ENCODE results near the gene ZNF655. TPM values are rescaled to one million over a fixed set of nuclear protein-coding genes. Genes with fewer than 3 reads are reported as not detected.
"Not testable (repeated sequence)": the region's sequence is repeated elsewhere in the genome, so short reads cannot be mapped to it uniquely, and the experiment has no call there.

Gene ZNF655
- total RNA-seq, 1 donor from 2014 or later = 31.5 TPM

GRCh38 chr7:99573257-99573656, 14.8 kb downstream of the ZNF655 start:
- no peak for TF ChIP-seq CTCF (conservative IDR thresholded peaks at IDR 0.05; ENCODE audit: low read depth, low read length)
- no peak for DNase-seq (ENCODE audit: low read depth)
- H3K4me3 ChIP-seq (ENCODE audit: low read depth, low read length) = no peak overlapping the region

GRCh38 chr7:99576251-99576650, 17.8 kb downstream of the ZNF655 start:
- H3K4me3 ChIP-seq (ENCODE audit: low read depth, low read length) = no peak overlapping the region
- no peak for DNase-seq (ENCODE audit: low read depth)
- no peak for TF ChIP-seq CTCF (conservative IDR thresholded peaks at IDR 0.05; ENCODE audit: low read depth, low read length)

- no peak for DNase-seq (ENCODE audit: low read depth)
- peak overlapping the region; percentile 64 for H3K4me3 ChIP-seq (ENCODE audit: low read depth, low read length)
- TF ChIP-seq CTCF (conservative IDR thresholded peaks at IDR 0.05; ENCODE audit: low read depth, low read length) = no peak
Observed at GRCh38 chr7:99579281-99579955, 21.0 kb downstream of the ZNF655 start.

- DNase-seq (ENCODE audit: low read depth) = no peak
- peak; percentile 33 for TF ChIP-seq CTCF (conservative IDR thresholded peaks at IDR 0.05; ENCODE audit: low read depth, low read length)
- H3K4me3 ChIP-seq (ENCODE audit: low read depth, low read length) = peak overlapping the region; percentile 64
Observed at GRCh38 chr7:99579956-99580777, 21.7 kb downstream of the ZNF655 start.

GRCh38 chr7:99580778-99581332, 22.4 kb downstream of the ZNF655 start:
- not testable (repeated sequence) for DNase-seq (ENCODE audit: low read depth)
- peak overlapping the region; percentile 64 for H3K4me3 ChIP-seq (ENCODE audit: low read depth, low read length)

GRCh38 chr7:99588868-99589267, 30.4 kb downstream of the ZNF655 start:
- no peak for TF ChIP-seq CTCF (conservative IDR thresholded peaks at IDR 0.05; ENCODE audit: low read depth, low read length)
- no peak for DNase-seq (ENCODE audit: low read depth)
- no peak overlapping the region for H3K4me3 ChIP-seq (ENCODE audit: low read depth, low read length)

- no peak overlapping the region for H3K4me3 ChIP-seq (ENCODE audit: low read depth, low read length)
- no peak for DNase-seq (ENCODE audit: low read depth)
- no peak for TF ChIP-seq CTCF (conservative IDR thresholded peaks at IDR 0.05; ENCODE audit: low read depth, low read length)
Observed at GRCh38 chr7:99594948-99595745, 36.7 kb downstream of the ZNF655 start.
